ENCODE measurements around the gene CCDC177. TPM values are rescaled to one million over a fixed set of nuclear protein-coding genes. Genes with fewer than 3 reads are reported as not detected.
A peak's percentile ranks its signal among the peaks of the same experiment; 100 is the strongest.

The CCDC177 gene
- total RNA-seq, 3 donors from 2014 or later = 0.29 to 0.33 TPM; not detected in 1

- no peaks in the 10 kb centered on the region for H3K4me1 ChIP-seq
- TF ChIP-seq POLR2A (IDR thresholded peaks at IDR 0.05) (no peak), POLR2AphosphoS5 (IDR thresholded peaks at IDR 0.05) (no peak), CTCF (IDR thresholded peaks at IDR 0.05) (no peak)
- no peak overlapping the region for H3K27ac ChIP-seq
- no peak overlapping the region for H3K4me3 ChIP-seq
- no peaks in the 10 kb centered on the region for H3K36me3 ChIP-seq
- peaks cover 0 to 4% of the 10 kb centered on the region in 2 donors for H3K27me3 ChIP-seq
- DNase-seq (ENCODE audit: low spot score in 2 of 2) = no peak
- H3K9me3 ChIP-seq = no peaks in the 10 kb centered on the region
- intact Hi-C loops (cut with DNase I; ENCODE audit: low total_unique reads) = no loop called here
These were observed 6.8 kb upstream of the CCDC177 start for GRCh38 chr14:69581316-69581935.

- intact Hi-C loops (cut with DNase I; ENCODE audit: low total_unique reads) = no loop called here
These were observed 5.4 kb upstream of the CCDC177 start for GRCh38 chr14:69580009-69580577.

GRCh38 chr14:69579476-69579875 is 4.8 kb upstream of the CCDC177 start:
- Histone ChIP-seq H3K27me3 (peaks cover 0 to 16% of the 10 kb centered on the region in 2 donors), H3K4me1 (peaks cover 0 to 2% of the 10 kb centered on the region in 2 donors), H3K36me3 (no peaks in the 10 kb centered on the region), H3K9me3 (no peaks in the 10 kb centered on the region), H3K27ac (no peak overlapping the region), H3K4me3 (no peak overlapping the region)
- TF ChIP-seq POLR2A (IDR thresholded peaks at IDR 0.05) (no peak), POLR2AphosphoS5 (IDR thresholded peaks at IDR 0.05) (no peak)
- intact Hi-C loops (cut with DNase I; ENCODE audit: low total_unique reads) = no loop called here
- no peak for DNase-seq (ENCODE audit: low spot score in 2 of 2)

More at GRCh38 chr14:69580009-69580577, 5.4 kb upstream of the CCDC177 start:
- Histone ChIP-seq H3K4me1 (no peaks in the 10 kb centered on the region), H3K27me3 (peaks cover 0 to 13% of the 10 kb centered on the region in 2 donors), H3K4me3 (no peak overlapping the region), H3K9me3 (no peaks in the 10 kb centered on the region), H3K27ac (no peak overlapping the region), H3K36me3 (no peaks in the 10 kb centered on the region)
- peak in 1 of 3 donors; percentile 31 for TF ChIP-seq CTCF (IDR thresholded peaks at IDR 0.05)
- TF ChIP-seq POLR2A (IDR thresholded peaks at IDR 0.05) = no peak
- TF ChIP-seq POLR2AphosphoS5 (IDR thresholded peaks at IDR 0.05) = no peak
- no peak for DNase-seq (ENCODE audit: low spot score in 2 of 2)

GRCh38 chr14:69574954-69575295 is 254 bp upstream of the CCDC177 start:
- Histone ChIP-seq H3K9me3 (peaks cover 0 to 3% of the 10 kb centered on the region in 2 donors), H3K36me3 (no peaks in the 10 kb centered on the region), H3K4me1 (peaks cover 5 to 17% of the 10 kb centered on the region in 2 donors), H3K27ac (no peak overlapping the region), H3K4me3 (peak overlapping the region in 2 of 3 donors; percentile 37 to 62), H3K27me3 (peaks cover 5 to 60% of the 10 kb centered on the region in 2 donors)
- TF ChIP-seq POLR2A (IDR thresholded peaks at IDR 0.05) = no peak
- peak in 1 of 3 donors; percentile 10 for TF ChIP-seq CTCF (IDR thresholded peaks at IDR 0.05)
- no peak for DNase-seq (ENCODE audit: low spot score in 2 of 2)
- intact Hi-C loops (cut with DNase I; ENCODE audit: low total_unique reads) = no loop called here

GRCh38 chr14:69573831-69574262 is 824 bp downstream of the CCDC177 start:
- TF ChIP-seq POLR2AphosphoS5 (IDR thresholded peaks at IDR 0.05) = no peak
- Histone ChIP-seq H3K36me3 (no peaks in the 10 kb centered on the region), H3K4me1 (peaks cover 5 to 17% of the 10 kb centered on the region in 2 donors), H3K9me3 (peaks cover 0 to 3% of the 10 kb centered on the region in 2 donors), H3K4me3 (peak overlapping the region in 2 of 3 donors; percentile 37 to 62), H3K27ac (no peak overlapping the region), H3K27me3 (peaks cover 5 to 70% of the 10 kb centered on the region in 2 donors)
- DNase-seq (ENCODE audit: low spot score in 2 of 2) = no peak
- intact Hi-C loops (cut with DNase I; ENCODE audit: low total_unique reads) = no loop called here

- H3K36me3 ChIP-seq = no peaks in the 10 kb centered on the region
- H3K27me3 ChIP-seq = peaks cover 5 to 76% of the 10 kb centered on the region in 2 donors
- peaks cover 0 to 3% of the 10 kb centered on the region in 2 donors for H3K9me3 ChIP-seq
- H3K4me3 ChIP-seq = peak overlapping the region in 2 of 3 donors; percentile 37 to 62
- peaks cover 5 to 17% of the 10 kb centered on the region in 2 donors for H3K4me1 ChIP-seq
- no peak overlapping the region for H3K27ac ChIP-seq
- intact Hi-C loops (cut with DNase I; ENCODE audit: low total_unique reads) = no loop called here
- TF ChIP-seq POLR2AphosphoS5 (IDR thresholded peaks at IDR 0.05) (no peak), POLR2A (IDR thresholded peaks at IDR 0.05) (no peak), CTCF (IDR thresholded peaks at IDR 0.05) (no peak)
- DNase-seq (ENCODE audit: low spot score in 2 of 2) = no peak
These were observed 1.4 kb downstream of the CCDC177 start for GRCh38 chr14:69573205-69573830.

All from breast epithelium (tissue), 4 donors.